HepG2 (cell line): ENCODE data around the gene APEX1. TPM values are rescaled to one million over a fixed set of nuclear protein-coding genes. Genes with fewer than 3 reads are reported as not detected.
A peak's percentile ranks its signal among the peaks of the same experiment; 100 is the strongest.

Experiments
- EZH2 ChIP-seq: conservative IDR thresholded peaks from 2 replicates; pipeline ENCODE4 v1.6.1; 2012; ENCODE audit warnings: mild to moderate bottlenecking, low read depth, low read length, moderate library complexity
- GPN1 ChIP-seq: sonication (generic); formaldehyde crosslinking; IDR thresholded peaks from 2 replicates; pipeline ENCODE4 v1.5.1; 2020; ENCODE audit warnings: missing genetic modification reagents, borderline replicate concordance
- IKZF1 ChIP-seq: fragments of 450-650 bp; IDR thresholded peaks from 2 replicates; pipeline ENCODE4 v1.7.1; 2016
- IRX3 ChIP-seq: sonication (generic); formaldehyde crosslinking; IDR thresholded peaks from 2 replicates; pipeline ENCODE4 v1.8.1; 2023; ENCODE audit warnings: mild to moderate bottlenecking, low read depth, missing genetic modification reagents, borderline replicate concordance
- KAT8 ChIP-seq: IDR thresholded peaks from 2 replicates; pipeline ENCODE4 v1.6.1; 2016; ENCODE audit warnings: missing genetic modification reagents, missing compliant biosample characterization
- KLF11 ChIP-seq: IDR thresholded peaks from 2 replicates; pipeline ENCODE4 v1.6.1; 2016; ENCODE audit warnings: missing compliant biosample characterization
- KLF16 ChIP-seq, 2 experiments: sonication (generic) in 1 of 2; formaldehyde crosslinking in 1 of 2; IDR thresholded peaks; 2 replicates each; pipeline versions ENCODE4 v1.6.1 to v1.8.0; 2016 to 2023; ENCODE audit warnings: missing genetic modification reagents in 2 of 2, missing compliant biosample characterization in 1 of 2
- TBP ChIP-seq: sonication (generic); formaldehyde crosslinking; IDR thresholded peaks from 2 replicates; pipeline ENCODE4 v1.5.0; 2020; ENCODE audit warnings: missing genetic modification reagents
- ZBTB8A ChIP-seq: sonication (generic); formaldehyde crosslinking; IDR thresholded peaks from 2 replicates; pipeline ENCODE4 v1.4.0; 2020; ENCODE audit warnings: mild to moderate bottlenecking, low read depth, missing genetic modification reagents, borderline replicate concordance
- ZKSCAN5 ChIP-seq: sonication (generic); formaldehyde crosslinking; IDR thresholded peaks from 2 replicates; pipeline ENCODE4 v1.5.1; 2020; ENCODE audit warnings: mild to moderate bottlenecking, missing genetic modification reagents
- ZNF12 ChIP-seq: sonication (generic); formaldehyde crosslinking; IDR thresholded peaks from 2 replicates; pipeline ENCODE4 v1.5.0; 2020; ENCODE audit warnings: missing genetic modification reagents
- ZNF343 ChIP-seq: sonication (generic); formaldehyde crosslinking; IDR thresholded peaks from 2 replicates; pipeline ENCODE4 v1.4.0; 2020; ENCODE audit warnings: mild to moderate bottlenecking, missing genetic modification reagents
- ZNF547 ChIP-seq: sonication (generic); formaldehyde crosslinking; IDR thresholded peaks from 2 replicates; pipeline ENCODE4 v1.5.1; 2020; ENCODE audit warnings: mild to moderate bottlenecking, missing genetic modification reagents
- ZNF746 ChIP-seq: sonication (generic); formaldehyde crosslinking; IDR thresholded peaks from 2 replicates; pipeline ENCODE4 v1.8.0; 2022; ENCODE audit warnings: mild to moderate bottlenecking, missing genetic modification reagents
- polyA plus RNA-seq, 8 experiments: library from polyadenylated mRNA; depleted of rRNA in 3 of 8; stranded (reverse) in 7 of 8; unstranded in 1 of 8; fragments of >200 nt; fragmentation: Illumina TruSeq in 4 of 8; extraction: Trizol in 4 of 8; gene quantifications; 2 replicates each; pipeline versions ENCODE4 v1.2.1 to v1.2.3, GENCODE V29; 2011 to 2016; ENCODE audit warnings: low read depth in 4 of 8, missing spikeins in 1 of 8, mixed read lengths in 1 of 8; ENCODE audit not compliant: insufficient read depth in 1 of 8
- total RNA-seq, 5 experiments: library from RNA; depleted of rRNA; stranded (reverse); fragments of >200 nt; fragmentation: Illumina TruSeq; extraction: Trizol; gene quantifications; 2 replicates each; pipeline ENCODE4 v1.2.3, GENCODE V29; 2016; ENCODE audit warnings: low read depth in 1 of 5
- TF ChIP-seq, protein P1 (sequence below): sonication (generic); formaldehyde crosslinking; IDR thresholded peaks from 2 replicates; pipeline ENCODE4 v1.5.0; 2020; ENCODE audit warnings: mild to moderate bottlenecking, missing genetic modification reagents
- TF ChIP-seq, protein P2 (sequence below), 2 experiments: sonication (generic) in 1 of 2; formaldehyde crosslinking in 1 of 2; IDR thresholded peaks; 2 replicates each; pipeline versions ENCODE4 v1.6.1 to v1.9.0; 2014 to 2022; ENCODE audit warnings: antibody characterized with exemption in 1 of 2, borderline replicate concordance in 1 of 2, inconsistent platforms in 1 of 2, low read depth in 1 of 2, missing genetic modification reagents in 1 of 2
- TF ChIP-seq, protein P3 (sequence below): sonication (generic); formaldehyde crosslinking; IDR thresholded peaks from 2 replicates; pipeline ENCODE4 v1.4.0; 2020; ENCODE audit warnings: mild to moderate bottlenecking, missing genetic modification reagents
- TF ChIP-seq, protein P4 (sequence below): sonication (generic); formaldehyde crosslinking; conservative IDR thresholded peaks from 2 replicates; pipeline ENCODE4 v1.4.0; 2020; ENCODE audit warnings: missing genetic modification reagents

APEX1 gene
- total and polyA plus RNA-seq, 2 of the 13 experiments (the other 11 are each of a cell fraction or from before 2014, with no cell fraction given), result 171 to 405 TPM

DNA sequence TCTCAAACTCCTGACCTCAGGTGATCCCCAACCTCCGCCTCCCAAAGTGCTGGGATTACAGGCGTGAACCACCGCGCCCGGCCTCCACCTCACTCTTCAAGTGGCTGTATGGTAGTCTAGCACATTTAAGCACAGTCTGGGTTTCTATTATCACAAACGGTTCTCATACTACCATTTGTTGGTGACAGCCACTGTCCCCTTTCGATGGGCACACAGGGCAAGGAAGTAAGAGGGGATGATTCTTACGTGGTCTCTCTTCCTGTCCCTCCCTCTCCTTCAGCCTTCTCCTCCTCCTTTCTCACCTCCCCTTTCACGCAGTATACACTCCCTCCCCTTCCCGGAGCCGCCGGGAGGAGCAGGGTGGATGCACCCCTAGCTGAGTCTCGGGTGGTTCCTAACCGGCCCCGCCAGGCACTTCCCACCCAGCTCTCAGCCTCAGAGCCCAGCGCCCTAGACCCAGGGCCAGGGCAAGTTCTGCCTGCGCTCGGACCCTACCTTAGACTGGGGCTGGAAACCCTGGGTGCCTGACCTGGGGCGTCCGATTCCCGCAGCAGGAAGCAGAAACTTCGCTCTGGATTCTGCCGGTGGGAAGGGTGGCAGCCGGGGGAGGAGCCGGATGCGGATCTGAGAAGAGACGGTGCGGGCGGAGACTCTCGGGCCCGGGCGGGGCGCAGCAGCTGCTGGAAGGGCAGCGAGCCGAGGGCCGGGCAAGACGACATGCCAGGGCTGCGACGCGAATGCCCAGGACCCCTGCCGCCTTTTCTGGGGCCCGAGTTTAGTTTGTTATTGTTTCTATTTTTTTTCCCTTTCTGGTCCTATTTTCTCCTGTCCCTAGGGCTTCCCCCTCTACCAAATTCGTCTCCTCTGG is 41.9 kb upstream of the APEX1 start, which contains the start of gene TEP1 (continued):
- no peak for TF ChIP-seq ZBTB8A (CRISPR knock-in tag)
- TF ChIP-seq TBP, result no peak
- TF ChIP-seq ZKSCAN5, result peak; percentile 99
- TF ChIP-seq, protein P1, sequence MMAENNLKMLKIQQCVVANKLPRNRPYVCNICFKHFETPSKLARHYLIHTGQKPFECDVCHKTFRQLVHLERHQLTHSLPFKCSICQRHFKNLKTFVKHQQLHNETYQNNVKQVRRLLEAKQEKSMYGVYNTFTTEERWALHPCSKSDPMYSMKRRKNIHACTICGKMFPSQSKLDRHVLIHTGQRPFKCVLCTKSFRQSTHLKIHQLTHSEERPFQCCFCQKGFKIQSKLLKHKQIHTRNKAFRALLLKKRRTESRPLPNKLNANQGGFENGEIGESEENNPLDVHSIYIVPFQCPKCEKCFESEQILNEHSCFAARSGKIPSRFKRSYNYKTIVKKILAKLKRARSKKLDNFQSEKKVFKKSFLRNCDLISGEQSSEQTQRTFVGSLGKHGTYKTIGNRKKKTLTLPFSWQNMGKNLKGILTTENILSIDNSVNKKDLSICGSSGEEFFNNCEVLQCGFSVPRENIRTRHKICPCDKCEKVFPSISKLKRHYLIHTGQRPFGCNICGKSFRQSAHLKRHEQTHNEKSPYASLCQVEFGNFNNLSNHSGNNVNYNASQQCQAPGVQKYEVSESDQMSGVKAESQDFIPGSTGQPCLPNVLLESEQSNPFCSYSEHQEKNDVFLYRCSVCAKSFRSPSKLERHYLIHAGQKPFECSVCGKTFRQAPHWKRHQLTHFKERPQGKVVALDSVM (CRISPR knock-in tag), result 0 out of 2 replicates have a peak, but pooled peaks have one; percentile 25
- no peak for TF ChIP-seq KLF16 (CRISPR knock-in tag; IDR thresholded peaks at IDR 0.05)
- peak; percentile 48; the same call in 1 of the 2 replicates for TF ChIP-seq ZNF12 (CRISPR knock-in tag)
- TF ChIP-seq IRX3 (CRISPR knock-in tag), result no peak
- TF ChIP-seq, protein P2, sequence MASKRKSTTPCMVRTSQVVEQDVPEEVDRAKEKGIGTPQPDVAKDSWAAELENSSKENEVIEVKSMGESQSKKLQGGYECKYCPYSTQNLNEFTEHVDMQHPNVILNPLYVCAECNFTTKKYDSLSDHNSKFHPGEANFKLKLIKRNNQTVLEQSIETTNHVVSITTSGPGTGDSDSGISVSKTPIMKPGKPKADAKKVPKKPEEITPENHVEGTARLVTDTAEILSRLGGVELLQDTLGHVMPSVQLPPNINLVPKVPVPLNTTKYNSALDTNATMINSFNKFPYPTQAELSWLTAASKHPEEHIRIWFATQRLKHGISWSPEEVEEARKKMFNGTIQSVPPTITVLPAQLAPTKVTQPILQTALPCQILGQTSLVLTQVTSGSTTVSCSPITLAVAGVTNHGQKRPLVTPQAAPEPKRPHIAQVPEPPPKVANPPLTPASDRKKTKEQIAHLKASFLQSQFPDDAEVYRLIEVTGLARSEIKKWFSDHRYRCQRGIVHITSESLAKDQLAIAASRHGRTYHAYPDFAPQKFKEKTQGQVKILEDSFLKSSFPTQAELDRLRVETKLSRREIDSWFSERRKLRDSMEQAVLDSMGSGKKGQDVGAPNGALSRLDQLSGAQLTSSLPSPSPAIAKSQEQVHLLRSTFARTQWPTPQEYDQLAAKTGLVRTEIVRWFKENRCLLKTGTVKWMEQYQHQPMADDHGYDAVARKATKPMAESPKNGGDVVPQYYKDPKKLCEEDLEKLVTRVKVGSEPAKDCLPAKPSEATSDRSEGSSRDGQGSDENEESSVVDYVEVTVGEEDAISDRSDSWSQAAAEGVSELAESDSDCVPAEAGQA (IDR thresholded peaks at IDR 0.05; ENCODE audit: low read depth), result 0 out of 2 replicates have a peak, but pooled peaks have one; percentile 30
- TF ChIP-seq, protein P2 (CRISPR knock-in tag; IDR thresholded peaks at IDR 0.05; ENCODE audit: borderline replicate concordance), result 0 out of 2 replicates have a peak, but pooled peaks have one; percentile 71
- no peak for TF ChIP-seq EZH2
- peak; percentile 74 for TF ChIP-seq ZNF547 (CRISPR knock-in tag)
- TF ChIP-seq GPN1 (CRISPR knock-in tag), result no peak
- TF ChIP-seq, protein P3, sequence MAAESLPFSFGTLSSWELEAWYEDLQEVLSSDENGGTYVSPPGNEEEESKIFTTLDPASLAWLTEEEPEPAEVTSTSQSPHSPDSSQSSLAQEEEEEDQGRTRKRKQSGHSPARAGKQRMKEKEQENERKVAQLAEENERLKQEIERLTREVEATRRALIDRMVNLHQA (CRISPR knock-in tag), result no peak
- TF ChIP-seq KLF11 (CRISPR knock-in tag), result 0 out of 2 replicates have a peak, but pooled peaks have one; percentile 22
- no peak for TF ChIP-seq IKZF1
- TF ChIP-seq KAT8 (CRISPR knock-in tag), result peak; percentile 90
- TF ChIP-seq ZNF746 (CRISPR knock-in tag), result peak; percentile 23; the same call in 1 of the 2 replicates
- peak; percentile 74; the same call in 1 of the 2 replicates for TF ChIP-seq ZNF343
- TF ChIP-seq, protein P4, sequence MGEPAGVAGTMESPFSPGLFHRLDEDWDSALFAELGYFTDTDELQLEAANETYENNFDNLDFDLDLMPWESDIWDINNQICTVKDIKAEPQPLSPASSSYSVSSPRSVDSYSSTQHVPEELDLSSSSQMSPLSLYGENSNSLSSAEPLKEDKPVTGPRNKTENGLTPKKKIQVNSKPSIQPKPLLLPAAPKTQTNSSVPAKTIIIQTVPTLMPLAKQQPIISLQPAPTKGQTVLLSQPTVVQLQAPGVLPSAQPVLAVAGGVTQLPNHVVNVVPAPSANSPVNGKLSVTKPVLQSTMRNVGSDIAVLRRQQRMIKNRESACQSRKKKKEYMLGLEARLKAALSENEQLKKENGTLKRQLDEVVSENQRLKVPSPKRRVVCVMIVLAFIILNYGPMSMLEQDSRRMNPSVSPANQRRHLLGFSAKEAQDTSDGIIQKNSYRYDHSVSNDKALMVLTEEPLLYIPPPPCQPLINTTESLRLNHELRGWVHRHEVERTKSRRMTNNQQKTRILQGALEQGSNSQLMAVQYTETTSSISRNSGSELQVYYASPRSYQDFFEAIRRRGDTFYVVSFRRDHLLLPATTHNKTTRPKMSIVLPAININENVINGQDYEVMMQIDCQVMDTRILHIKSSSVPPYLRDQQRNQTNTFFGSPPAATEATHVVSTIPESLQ, result no peak
